HepG2 (cell line): ENCODE results near the gene PLLP.

Source experiments
- ATF3 ChIP-seq: sonication (generic); formaldehyde crosslinking; IDR thresholded peaks from 2 replicates; pipeline ENCODE4 v1.4.0; 2020; ENCODE audit warnings: missing genetic modification reagents
- BRF2 ChIP-seq: sonication (generic); formaldehyde crosslinking; IDR thresholded peaks from 2 replicates; pipeline ENCODE4 v1.8.1; 2022; ENCODE audit warnings: mild to moderate bottlenecking, missing genetic modification reagents
- CEBPB ChIP-seq: IDR thresholded peaks from 2 replicates; pipeline ENCODE4 v1.6.1; 2011; ENCODE audit warnings: low read depth, low read length, improper control_type of control experiment, borderline replicate concordance
- FIP1L1 ChIP-seq: fragments of 200-400 bp; formaldehyde crosslinking; IDR thresholded peaks from 2 replicates; pipeline ENCODE4 v1.6.1; 2018; ENCODE audit warnings: low read depth, mild to moderate bottlenecking, low read length, moderate library complexity, borderline replicate concordance; ENCODE audit not compliant: insufficient read depth
- JUNB ChIP-seq: sonication (generic); formaldehyde crosslinking; IDR thresholded peaks from 2 replicates; pipeline ENCODE4 v1.8.0; 2022; ENCODE audit warnings: missing genetic modification reagents, mild to moderate bottlenecking, borderline replicate concordance
- POLR2A ChIP-seq, 2 experiments: IDR thresholded peaks; 2 replicates each; pipeline ENCODE4 v1.6.1; 2011; ENCODE audit warnings: low read depth in 2 of 2, low read length in 2 of 2, mild to moderate bottlenecking in 1 of 2, moderate library complexity in 1 of 2; ENCODE audit not compliant: insufficient read depth in 1 of 2
- PREB ChIP-seq: sonication (generic); formaldehyde crosslinking; IDR thresholded peaks from 2 replicates; pipeline ENCODE4 v1.4.0; 2020; ENCODE audit warnings: missing genetic modification reagents
- SIN3B ChIP-seq: fragments of 150-350 bp; IDR thresholded peaks from 2 replicates; pipeline ENCODE4 v1.6.1; 2014; ENCODE audit warnings: low read length

- TF ChIP-seq FIP1L1 (no peak), JUNB (CRISPR knock-in tag) (no peak), POLR2A (IDR thresholded peaks at IDR 0.05; ENCODE audit: insufficient read depth in 1 of 2, low read depth in 2 of 2, low read length in 2 of 2) (no peak), CEBPB (no peak), BRF2 (CRISPR knock-in tag) (no peak), PREB (CRISPR knock-in tag) (no peak), SIN3B (no peak), ATF3 (CRISPR knock-in tag) (no peak)
Observed at GRCh38 chr16:57266531-57267260, 17.8 kb downstream of the PLLP start.
